ENCODE results near the gene FANCC.

FANCC gene

GRCh38 chr9:95120781-95121370, 196.6 kb downstream of the FANCC start:
- DNase-seq (ENCODE audit: low read depth) = no peak

GRCh38 chr9:95118596-95118995, 198.9 kb downstream of the FANCC start:
- DNase-seq (ENCODE audit: low read depth) = no peak

GRCh38 chr9:95116808-95117204, 200.7 kb downstream of the FANCC start:
- no peak for DNase-seq (ENCODE audit: low read depth)

- DNase-seq (ENCODE audit: low read depth) = no peak
These were observed 201.3 kb downstream of the FANCC start for GRCh38 chr9:95116002-95116807.

GRCh38 chr9:95115104-95115503, 202.4 kb downstream of the FANCC start:
- DNase-seq (ENCODE audit: low read depth) = no peak

- DNase-seq (ENCODE audit: low read depth) = no peak
These were observed 204.9 kb downstream of the FANCC start for GRCh38 chr9:95112436-95113280.

GRCh38 chr9:95111716-95112115, 205.8 kb downstream of the FANCC start:
- no peak for DNase-seq (ENCODE audit: low read depth)

GRCh38 chr9:95110921-95111525, 206.5 kb downstream of the FANCC start:
- DNase-seq (ENCODE audit: low read depth) = no peak

GRCh38 chr9:95109456-95109855, 208.1 kb downstream of the FANCC start:
- no peak for DNase-seq (ENCODE audit: low read depth)

GRCh38 chr9:95108777-95109176, 208.7 kb downstream of the FANCC start:
- no peak for DNase-seq (ENCODE audit: low read depth)

GRCh38 chr9:95107976-95108375, 209.5 kb downstream of the FANCC start:
- DNase-seq (ENCODE audit: low read depth) = no peak

GRCh38 chr9:95107001-95107749, 210.3 kb downstream of the FANCC start:
- DNase-seq (ENCODE audit: low read depth) = no peak

- no peak for DNase-seq (ENCODE audit: low read depth)
These were observed 211.8 kb downstream of the FANCC start for GRCh38 chr9:95105519-95106287.

GRCh38 chr9:95104980-95105379, 212.5 kb downstream of the FANCC start:
- no peak for DNase-seq (ENCODE audit: low read depth)

- no peak for DNase-seq (ENCODE audit: low read depth)
These were observed 212.9 kb downstream of the FANCC start for GRCh38 chr9:95104581-95104960.

- no peak for DNase-seq (ENCODE audit: low read depth)
These were observed 213.5 kb downstream of the FANCC start for GRCh38 chr9:95103871-95104580.

- no peak for DNase-seq (ENCODE audit: low read depth)
These were observed 214.2 kb downstream of the FANCC start for GRCh38 chr9:95103281-95103771.

GRCh38 chr9:95102572-95102971, 214.9 kb downstream of the FANCC start:
- DNase-seq (ENCODE audit: low read depth) = no peak

GRCh38 chr9:95102001-95102433, 215.5 kb downstream of the FANCC start:
- no peak for DNase-seq (ENCODE audit: low read depth)

- no peak for DNase-seq (ENCODE audit: low read depth)
These were observed 216.2 kb downstream of the FANCC start for GRCh38 chr9:95101326-95101725.

Measured in activated T-cell treated with anti-CD3 and anti-CD28 coated beads for 1 hour (primary cell).